PC-3 (cell line): ENCODE results near the gene INSL3. TPM values are rescaled to one million over a fixed set of nuclear protein-coding genes. Genes with fewer than 3 reads are reported as not detected.

Experiments
- ATAC-seq: fragments of 200-7000 bp; cut with Tn5 transposase; 2 replicates; pipeline ENCODE4 v1.9.1; 2020; ENCODE audit warnings: mild to moderate bottlenecking, moderate library complexity
- BruUV-seq: library from RNA; stranded (reverse); fragments of 400-500 nt; replicated peaks from 2 replicates; lab custom pipeline; 2021; lab: Mats Ljungman, UMichigan
- CTCF ChIA-PET: fragments of 300-600 bp; sonication (Branson Sonifier 250); formaldehyde crosslinking; loops from one replicate; lab custom pipeline; 2022; ENCODE audit warnings: antibody characterized with exemption; lab: Charles Lee
- POLR2A ChIA-PET: fragments of 300-600 bp; sonication (Branson Sonifier 250); formaldehyde crosslinking; loops from one replicate; lab custom pipeline; 2022; ENCODE audit warnings: antibody characterized with exemption; ENCODE audit not compliant: unreplicated experiment; lab: Charles Lee
- DNase-seq: peaks from one replicate; pipeline ENCODE4 v3.0.0-alpha.2; 2015
- H2AFZ ChIP-seq: fragments of 300-600 bp; sonication (generic); 2 replicates; pipeline ENCODE4 v1.6.0; 2016; ENCODE audit warnings: antibody characterized with exemption, low read length
- H3F3A ChIP-seq: fragments of 300-600 bp; sonication (generic); one replicate; pipeline ENCODE4 v1.6.0; 2017; ENCODE audit warnings: antibody characterized with exemption, low read length, control low read depth, mild to moderate bottlenecking; ENCODE audit not compliant: unreplicated experiment
- H3K27ac ChIP-seq: fragments of 300-600 bp; sonication (generic); 2 replicates; pipeline ENCODE4 v1.5.1; 2016; ENCODE audit warnings: mild to moderate bottlenecking, low read length
- H3K27me3 ChIP-seq: fragments of 300-600 bp; sonication (generic); 2 replicates; pipeline ENCODE4 v1.6.1; 2016; ENCODE audit warnings: low read length, mixed read lengths
- H3K36me3 ChIP-seq: fragments of 300-600 bp; sonication (generic); 2 replicates; pipeline ENCODE4 v1.6.1; 2016; ENCODE audit warnings: low read depth, mixed run types, low read length, mixed read lengths
- H3K4me1 ChIP-seq: fragments of 300-600 bp; sonication (generic); 2 replicates; pipeline ENCODE4 v1.5.1; 2016; ENCODE audit warnings: low read length; ENCODE audit not compliant: insufficient read depth
- H3K4me2 ChIP-seq: fragments of 300-600 bp; sonication (generic); 2 replicates; pipeline ENCODE4 v1.6.0; 2016; ENCODE audit warnings: low read length
- H3K4me3 ChIP-seq: fragments of 300-600 bp; sonication (generic); 2 replicates; pipeline ENCODE4 v1.5.1; 2016; ENCODE audit warnings: mild to moderate bottlenecking, low read length, mixed read lengths
- H3K79me2 ChIP-seq: fragments of 300-600 bp; sonication (generic); 2 replicates; pipeline ENCODE4 v1.6.1; 2017; ENCODE audit warnings: low read length, mixed read lengths
- H3K9ac ChIP-seq: fragments of 300-600 bp; sonication (generic); 2 replicates; pipeline ENCODE4 v1.6.0; 2016; ENCODE audit warnings: mild to moderate bottlenecking, low read length
- H3K9me2 ChIP-seq: fragments of 300-600 bp; sonication (generic); replicated peaks from 2 replicates; pipeline ENCODE4 v1.6.1; 2016; ENCODE audit warnings: mixed run types, low read length, mixed read lengths
- H3K9me3 ChIP-seq: fragments of 300-600 bp; sonication (generic); 2 replicates; pipeline ENCODE4 v1.6.1; 2016; ENCODE audit warnings: low read length, mixed read lengths
- H4K20me1 ChIP-seq: fragments of 300-600 bp; sonication (generic); 2 replicates; pipeline ENCODE4 v1.6.1; 2016; ENCODE audit warnings: low read length, mixed read lengths
- EZH2 ChIP-seq: fragments of 300-600 bp; sonication (generic); IDR thresholded peaks from one replicate; pipeline ENCODE4 v1.6.1; 2017; ENCODE audit warnings: antibody characterized with exemption, mild to moderate bottlenecking, low read length; ENCODE audit not compliant: unreplicated experiment
- EZH2phosphoT487 ChIP-seq: fragments of 300-600 bp; sonication (generic); IDR thresholded peaks from 2 replicates; pipeline ENCODE4 v1.6.1; 2018; ENCODE audit warnings: mild to moderate bottlenecking, antibody characterized with exemption, low read length, borderline replicate concordance
- intact Hi-C: fragments of 100-400 bp; cut with micrococcal nuclease; formaldehyde crosslinking; loops from 2 replicates; pipeline ENCODE4 v1.9.0; 2023
- total RNA-seq: library from RNA; depleted of rRNA; stranded (reverse); fragments of >200 nt; gene quantifications from 2 replicates; pipeline ENCODE4 v1.2.3, GENCODE V29; 2014
- TF ChIP-seq, protein P1 (sequence below): fragments of 300-600 bp; sonication (generic); conservative IDR thresholded peaks from 2 replicates; pipeline ENCODE4 v1.5.1; 2017; ENCODE audit warnings: antibody characterized with exemption, low read depth, mild to moderate bottlenecking, low read length

The INSL3 gene
- total RNA-seq, 1 experiment from 2014 or later, result not detected

DNA sequence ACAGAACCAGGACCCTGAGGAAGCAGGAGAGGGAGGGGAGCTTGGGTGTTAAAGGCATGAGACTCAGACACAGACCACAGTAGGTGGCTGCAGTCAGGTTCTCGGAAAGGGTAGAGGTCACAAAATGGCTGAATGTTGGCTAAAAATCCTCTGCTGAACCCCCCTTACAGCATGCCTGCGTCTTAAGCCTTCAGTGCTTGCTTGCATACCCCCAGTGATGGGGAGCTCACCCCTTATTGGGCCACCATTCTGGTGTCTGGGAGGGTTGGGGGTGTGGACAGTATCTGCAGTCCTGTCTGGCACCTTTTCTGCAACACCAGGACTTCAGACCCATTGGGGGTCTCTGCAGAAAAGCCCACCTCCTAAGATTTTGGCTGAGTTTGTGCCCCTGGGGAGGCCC, 40.5 kb downstream of the INSL3 start:
- TF ChIP-seq EZH2 (no peak), EZH2phosphoT487 (no peak)
- TF ChIP-seq, protein P1, sequence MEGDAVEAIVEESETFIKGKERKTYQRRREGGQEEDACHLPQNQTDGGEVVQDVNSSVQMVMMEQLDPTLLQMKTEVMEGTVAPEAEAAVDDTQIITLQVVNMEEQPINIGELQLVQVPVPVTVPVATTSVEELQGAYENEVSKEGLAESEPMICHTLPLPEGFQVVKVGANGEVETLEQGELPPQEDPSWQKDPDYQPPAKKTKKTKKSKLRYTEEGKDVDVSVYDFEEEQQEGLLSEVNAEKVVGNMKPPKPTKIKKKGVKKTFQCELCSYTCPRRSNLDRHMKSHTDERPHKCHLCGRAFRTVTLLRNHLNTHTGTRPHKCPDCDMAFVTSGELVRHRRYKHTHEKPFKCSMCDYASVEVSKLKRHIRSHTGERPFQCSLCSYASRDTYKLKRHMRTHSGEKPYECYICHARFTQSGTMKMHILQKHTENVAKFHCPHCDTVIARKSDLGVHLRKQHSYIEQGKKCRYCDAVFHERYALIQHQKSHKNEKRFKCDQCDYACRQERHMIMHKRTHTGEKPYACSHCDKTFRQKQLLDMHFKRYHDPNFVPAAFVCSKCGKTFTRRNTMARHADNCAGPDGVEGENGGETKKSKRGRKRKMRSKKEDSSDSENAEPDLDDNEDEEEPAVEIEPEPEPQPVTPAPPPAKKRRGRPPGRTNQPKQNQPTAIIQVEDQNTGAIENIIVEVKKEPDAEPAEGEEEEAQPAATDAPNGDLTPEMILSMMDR, result no peak
- no peaks in the 10 kb centered on the region for H4K20me1 ChIP-seq
- BruUV-seq, result no TSS peak
- no peaks in the 10 kb centered on the region for H3K27me3 ChIP-seq
- H3K4me2 ChIP-seq, result no peak overlapping the region
- DNase-seq (no peak), ATAC-seq (no peak)
- H3K9ac ChIP-seq, result no peak overlapping the region
- no peaks in the 10 kb centered on the region for H3K9me3 ChIP-seq
- no peaks in the 10 kb centered on the region for H3K36me3 ChIP-seq
- no peak overlapping the region for H2AFZ ChIP-seq
- peaks cover 23% of the 10 kb centered on the region for H3K4me1 ChIP-seq
- no peak overlapping the region for H3K27ac ChIP-seq
- intact Hi-C loops, result no loop called here
- H3F3A ChIP-seq, result no peaks in the 10 kb centered on the region
- H3K79me2 ChIP-seq, result no peaks in the 10 kb centered on the region
- ChIA-PET POLR2A (no interaction called here), CTCF (no interaction called here)
- H3K9me2 ChIP-seq, result no peaks in the 10 kb centered on the region
- H3K4me3 ChIP-seq, result no peak overlapping the region

DNA sequence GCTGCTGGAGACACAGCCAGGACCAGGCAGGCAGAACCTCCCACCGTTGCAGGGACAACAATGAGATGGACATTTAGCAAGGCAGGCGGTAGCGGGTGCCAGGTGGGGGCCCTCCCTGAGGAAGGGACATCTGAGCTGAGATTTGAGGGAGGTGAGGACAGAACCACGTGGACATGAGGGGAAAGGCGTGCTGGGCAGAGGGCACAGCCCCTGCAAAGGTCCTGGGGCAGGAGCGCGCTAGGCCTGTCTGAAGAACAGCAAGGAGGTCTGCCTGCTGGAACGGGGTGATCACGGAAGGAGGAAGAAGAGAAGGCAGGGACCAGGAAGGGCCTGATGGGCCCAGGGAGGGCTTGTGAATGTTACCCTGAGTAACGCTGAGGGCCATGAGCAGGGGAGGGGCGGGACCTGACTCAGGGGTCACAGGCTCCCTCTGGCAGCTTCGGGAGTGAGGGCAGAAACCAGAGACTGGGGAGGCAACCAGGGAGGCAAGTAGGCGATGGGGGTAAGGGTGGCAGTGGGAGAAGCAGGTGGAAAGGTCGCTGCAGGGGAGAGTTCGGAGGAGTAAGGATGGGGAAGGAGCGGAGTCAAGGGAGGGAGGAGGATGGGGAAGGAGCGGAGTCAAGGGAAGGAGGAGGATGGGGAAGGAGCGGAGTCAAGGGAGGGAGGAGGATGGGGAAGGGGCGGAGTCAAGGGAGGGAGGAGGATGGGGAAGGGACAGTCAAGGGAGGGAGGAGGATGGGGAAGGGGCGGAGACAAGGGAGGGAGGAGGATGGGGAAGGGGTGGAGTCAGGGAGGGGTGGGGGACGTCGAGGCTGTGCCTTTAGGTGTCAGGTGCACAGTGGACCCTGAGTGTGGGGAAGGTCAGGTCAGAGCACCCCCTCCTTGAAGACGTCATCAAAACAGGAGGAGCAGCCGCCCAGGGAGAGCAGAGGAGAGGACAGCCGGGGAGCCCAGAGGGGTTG, 42.1 kb downstream of the INSL3 start:
- Histone ChIP-seq H3K9me2 (no peaks in the 10 kb centered on the region), H3K9ac (peak overlapping the region; percentile 68), H3K27me3 (no peaks in the 10 kb centered on the region), H3K36me3 (no peaks in the 10 kb centered on the region), H3F3A (no peaks in the 10 kb centered on the region), H3K4me2 (peak overlapping the region; percentile 81), H3K4me3 (peak overlapping the region; percentile 62), H3K9me3 (no peaks in the 10 kb centered on the region), H2AFZ (peak overlapping the region; percentile 87), H3K79me2 (no peaks in the 10 kb centered on the region), H3K27ac (peak overlapping the region; percentile 56), H3K4me1 (peaks cover 23% of the 10 kb centered on the region), H4K20me1 (no peaks in the 10 kb centered on the region)
- POLR2A ChIA-PET, result no interaction called here
- intact Hi-C loops, result loop anchor here (2.0 to 5.0 kb wide), 3 partner anchors 18 to 267 kb away; partner anchors contain the start of genes PGLS and RPL18A
- BruUV-seq, result no TSS peak
- CTCF ChIA-PET, result no interaction called here
- DNase-seq, result peak; percentile 84
- peak; percentile 16 for ATAC-seq
- TF ChIP-seq, protein P1, result no peak
- TF ChIP-seq EZH2, result no peak
- TF ChIP-seq EZH2phosphoT487, result no peak
